Heart right ventricle (tissue), 16 donors: ENCODE measurements around the gene MORN3. TPM values are rescaled to one million over a fixed set of nuclear protein-coding genes. Genes with fewer than 3 reads are reported as not detected.
"Not testable (repeated sequence)": the region's sequence is repeated elsewhere in the genome, so short reads cannot be mapped to it uniquely, and the experiment has no call there.

Experiments
- ATAC-seq, 8 donors: fragments of 200-7000 bp; cut with Tn5 transposase; one replicate each; pipeline ENCODE4 v1.9.1; 2020; ENCODE audit warnings: mild to moderate bottlenecking in 8 of 8, moderate library complexity in 8 of 8, moderate number of reproducible peaks in 1 of 8
- DNase-seq, 2 donors: peaks; one replicate each; pipeline ENCODE4 v3.0.0-alpha.2; 2020
- H3K27ac ChIP-seq, 10 donors: fragments of 200-600 bp; sonication (generic) in 2 of 10; one replicate each; pipeline versions ENCODE4 v1.5.0 to v1.8.0; 2020 to 2022; ENCODE audit warnings: mild to moderate bottlenecking in 3 of 10
- H3K27me3 ChIP-seq, 7 donors: fragments of 200-600 bp; one replicate each; pipeline ENCODE4 v1.8.0; 2021 to 2022; ENCODE audit warnings: mild to moderate bottlenecking in 2 of 7
- H3K36me3 ChIP-seq, 9 donors: fragments of 200-600 bp; sonication (generic) in 1 of 9; one replicate each; pipeline versions ENCODE4 v1.5.0 to v1.8.0; 2020 to 2022; ENCODE audit warnings: mild to moderate bottlenecking in 2 of 9
- H3K4me1 ChIP-seq, 9 donors: fragments of 200-600 bp; sonication (generic) in 1 of 9; one replicate each; pipeline versions ENCODE4 v1.5.0 to v1.8.0; 2020 to 2022; ENCODE audit warnings: mild to moderate bottlenecking in 4 of 9
- H3K4me3 ChIP-seq, 10 donors: fragments of 200-600 bp; sonication (generic) in 2 of 10; one replicate each; pipeline versions ENCODE4 v1.5.0 to v1.8.0; 2020 to 2022; ENCODE audit warnings: mild to moderate bottlenecking in 7 of 10, moderate library complexity in 2 of 10
- H3K9me3 ChIP-seq, 11 donors: fragments of 200-600 bp in 10 of 11; sonication (generic) in 2 of 11; one replicate each; pipeline versions ENCODE4 v1.5.0 to v1.8.0; 2013 to 2022; ENCODE audit warnings: mild to moderate bottlenecking in 2 of 11, control low read depth in 1 of 11, moderate library complexity in 1 of 11
- WGBS, 2 donors: extraction: QIAGEN DNeasy Blood & Tissue Kit; methylation state at CpG; one replicate each; pipeline ENCODE4 v1.1.7; 2013; ENCODE audit warnings: inconsistent platforms in 1 of 2; 5-methylcytosine and 5-hydroxymethylcytosine counted together
- intact Hi-C, 10 donors: fragments of 100-400 bp; cut with DNase I; formaldehyde crosslinking; loops; one replicate each; pipeline versions ENCODE4 v1.11.1 to v1.14.2; 2022
- long read RNA-seq, 3 donors: library from polyadenylated mRNA; unstranded; transcript quantifications; one replicate each; pipeline ENCODE4 v2.0.0, GENCODE V29; 2020 to 2021
- polyA plus RNA-seq, 2 donors: library from polyadenylated mRNA; stranded (reverse); fragments of 200-250 nt; gene quantifications; one replicate each; pipeline ENCODE4 v1.2.3, GENCODE V29; 2013
- total RNA-seq, 10 donors: library from RNA; stranded (reverse); fragmentation: NEBNext Ultra II Directional in 3 of 10; extraction: Animal tissue kit (Norgen Biotek cat#: 25700) in 3 of 10; gene quantifications; one replicate each; pipeline versions ENCODE4 v1.2.1 to v1.2.4, GENCODE V29; 2021 to 2023
- TF ChIP-seq, protein P1 (sequence below), 9 donors: fragments of 200-600 bp; sonication (generic) in 2 of 9; IDR thresholded peaks; one replicate each; pipeline versions ENCODE4 v1.5.0 to v1.8.0; 2021 to 2022; ENCODE audit warnings: antibody characterized with exemption in 9 of 9, mild to moderate bottlenecking in 5 of 9, moderate library complexity in 1 of 9
- donor health status: Arrhythmogenic right ventricular cardiomyopathy.
- donor health status: ischemic (EF 13 %, LVEDD 7.1; RV severe dilation, severe dysfunction).
- donor health status: healthy with polysubstance abuse.
- donor health status: DM: no; HTN: yes; CAD: no.
- donor health status: DM: no; HTN: no; CAD: no.
- donor health status: ischemic (EF 25% LVEDD 6.9; RV normal size, moderate dysfunction).
- donor health status: ischemic (EF 25% LVEDD 5.7; RV mildly dilated, moderate dysfunction).
- donor health status: healthy.
- donor health status: DM: yes; HTN: yes; CAD: no.
- donor health status: Ischemic cardiomyopathy.
- donor health status: ischemic (EF 35%, LVEDD 5.7; RV mildly dilated, moderate dysfunction).
- donor health status: nonischemic (EF 11% LVEDD 7.7; RV severe dilation, severe dysfunction).
- donor health status: DM: yes; HTN: yes; CAD: no.
- donor health status: PGD.
- donor health status: ischemic (EF 29% LVEDD 5.4; RV normal size, mild dysfunction).
- donor health status: nonischemic (EF 23%, LVEDD 6.1; RV moderate dilation, normal function).

MORN3 gene, protein sequence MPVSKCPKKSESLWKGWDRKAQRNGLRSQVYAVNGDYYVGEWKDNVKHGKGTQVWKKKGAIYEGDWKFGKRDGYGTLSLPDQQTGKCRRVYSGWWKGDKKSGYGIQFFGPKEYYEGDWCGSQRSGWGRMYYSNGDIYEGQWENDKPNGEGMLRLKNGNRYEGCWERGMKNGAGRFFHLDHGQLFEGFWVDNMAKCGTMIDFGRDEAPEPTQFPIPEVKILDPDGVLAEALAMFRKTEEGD
- total RNA-seq (under 1 TPM in 5 of 10 donors, not detected in 5; 0.17 to 0.28 (median 0.18) TPM), polyA plus RNA-seq (under 1 TPM; 0.15 to 0.19 TPM)
- long read RNA-seq, donor 1 = 0 reads
- long read RNA-seq, donor 2 = 0 reads
- long read RNA-seq, donor 3 = 0 reads

DNA sequence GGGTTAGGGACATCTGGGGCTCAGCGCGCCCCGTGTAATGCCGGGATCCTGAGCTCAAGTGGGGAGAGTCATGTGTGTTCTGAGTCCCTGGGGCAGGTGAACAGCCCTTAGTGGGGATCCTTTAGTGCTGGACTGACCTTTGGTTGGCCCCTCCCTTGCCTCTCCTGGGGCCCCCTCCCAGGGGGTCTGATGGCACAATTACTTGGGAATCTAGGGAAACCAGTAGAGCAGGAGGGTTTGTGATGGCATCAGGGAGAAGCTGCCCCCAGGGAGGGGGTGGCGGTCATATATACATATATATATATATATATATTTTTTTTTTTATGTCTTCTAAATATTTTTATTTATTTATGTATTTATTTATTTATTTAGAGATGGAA, at the start of gene MORN3:
Gene MORN3, minus strand, starts transcription at position 134 of the 380 bp plus-strand sequence. CDS start 171 bp downstream, outside the sequence.
- ATAC-seq (no peak), DNase-seq (no peak)
- intact Hi-C loops = loop anchor here in 4 of 10 donors (2.0 to 5.0 kb wide), 4 partner anchors 42 to 172 kb away; partner anchors contain the start of gene ORAI1 (in 1 of the 4)
- no peaks in the 10 kb centered on the region for H3K27me3 ChIP-seq
- no peaks in the 10 kb centered on the region for H3K9me3 ChIP-seq
- H3K36me3 ChIP-seq = no peaks in the 10 kb centered on the region
- H3K4me1 ChIP-seq = peaks cover 5 to 21% (median 14%) of the 10 kb centered on the region in 9 donors
- H3K27ac ChIP-seq = no peak within 1 kb of the TSS
- TF ChIP-seq, protein P1, sequence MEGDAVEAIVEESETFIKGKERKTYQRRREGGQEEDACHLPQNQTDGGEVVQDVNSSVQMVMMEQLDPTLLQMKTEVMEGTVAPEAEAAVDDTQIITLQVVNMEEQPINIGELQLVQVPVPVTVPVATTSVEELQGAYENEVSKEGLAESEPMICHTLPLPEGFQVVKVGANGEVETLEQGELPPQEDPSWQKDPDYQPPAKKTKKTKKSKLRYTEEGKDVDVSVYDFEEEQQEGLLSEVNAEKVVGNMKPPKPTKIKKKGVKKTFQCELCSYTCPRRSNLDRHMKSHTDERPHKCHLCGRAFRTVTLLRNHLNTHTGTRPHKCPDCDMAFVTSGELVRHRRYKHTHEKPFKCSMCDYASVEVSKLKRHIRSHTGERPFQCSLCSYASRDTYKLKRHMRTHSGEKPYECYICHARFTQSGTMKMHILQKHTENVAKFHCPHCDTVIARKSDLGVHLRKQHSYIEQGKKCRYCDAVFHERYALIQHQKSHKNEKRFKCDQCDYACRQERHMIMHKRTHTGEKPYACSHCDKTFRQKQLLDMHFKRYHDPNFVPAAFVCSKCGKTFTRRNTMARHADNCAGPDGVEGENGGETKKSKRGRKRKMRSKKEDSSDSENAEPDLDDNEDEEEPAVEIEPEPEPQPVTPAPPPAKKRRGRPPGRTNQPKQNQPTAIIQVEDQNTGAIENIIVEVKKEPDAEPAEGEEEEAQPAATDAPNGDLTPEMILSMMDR (IDR thresholded peaks at IDR 0.05) = no peak
- WGBS, 2 donors = 98% methylated on average over 5 of the region's 5 CpGs
- no peak within 1 kb of the TSS for H3K4me3 ChIP-seq

DNA sequence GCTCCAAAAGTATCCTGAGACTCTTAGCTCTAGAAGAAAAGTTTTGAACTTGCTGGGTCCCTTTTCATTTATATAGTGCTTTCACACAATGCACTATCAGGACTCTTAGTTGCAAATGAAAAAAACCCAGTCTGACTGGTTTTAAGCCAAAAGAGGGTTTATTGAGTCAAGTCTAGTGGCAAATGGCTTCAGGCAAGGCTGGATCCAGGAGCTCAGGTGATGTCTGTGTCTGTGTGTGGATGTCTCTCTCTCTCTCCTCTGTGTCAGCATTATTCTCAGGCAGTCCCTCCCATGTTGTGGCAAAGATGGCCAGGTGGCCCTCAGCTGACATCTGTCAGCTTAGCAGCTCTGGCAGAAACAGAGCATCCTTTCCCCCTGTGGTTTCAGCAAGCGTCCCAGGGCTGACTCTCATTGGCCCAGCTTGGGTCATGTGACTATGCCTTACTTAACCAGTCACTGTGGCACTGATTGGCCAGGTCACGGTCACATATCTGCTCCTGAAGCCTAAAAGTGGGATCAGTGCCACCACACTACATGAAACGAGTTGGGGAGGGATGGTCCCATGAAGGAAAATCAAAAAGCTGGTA, 49.3 kb upstream of the MORN3 start:
- Histone ChIP-seq H3K36me3 (no peaks in the 10 kb centered on the region), H3K9me3 (no peaks in the 10 kb centered on the region), H3K4me1 (peaks cover 0 to 6% (median 3%) of the 10 kb centered on the region in 9 donors), H3K27me3 (no peaks in the 10 kb centered on the region), H3K27ac (no peak overlapping the region), H3K4me3 (no peak overlapping the region)
- intact Hi-C loops = loop anchor here in 2 of 10 donors (5.0 to 10.0 kb wide), 2 partner anchors 34 to 166 kb away; partner anchors contain the start of gene PSMD9 (in 1 of the 2)
- ATAC-seq (no peak), DNase-seq (no peak)
- 90 to 94% methylated on average over 3 of the region's 3 CpGs for WGBS, 2 donors
- TF ChIP-seq, protein P1 (IDR thresholded peaks at IDR 0.05) = no peak

DNA sequence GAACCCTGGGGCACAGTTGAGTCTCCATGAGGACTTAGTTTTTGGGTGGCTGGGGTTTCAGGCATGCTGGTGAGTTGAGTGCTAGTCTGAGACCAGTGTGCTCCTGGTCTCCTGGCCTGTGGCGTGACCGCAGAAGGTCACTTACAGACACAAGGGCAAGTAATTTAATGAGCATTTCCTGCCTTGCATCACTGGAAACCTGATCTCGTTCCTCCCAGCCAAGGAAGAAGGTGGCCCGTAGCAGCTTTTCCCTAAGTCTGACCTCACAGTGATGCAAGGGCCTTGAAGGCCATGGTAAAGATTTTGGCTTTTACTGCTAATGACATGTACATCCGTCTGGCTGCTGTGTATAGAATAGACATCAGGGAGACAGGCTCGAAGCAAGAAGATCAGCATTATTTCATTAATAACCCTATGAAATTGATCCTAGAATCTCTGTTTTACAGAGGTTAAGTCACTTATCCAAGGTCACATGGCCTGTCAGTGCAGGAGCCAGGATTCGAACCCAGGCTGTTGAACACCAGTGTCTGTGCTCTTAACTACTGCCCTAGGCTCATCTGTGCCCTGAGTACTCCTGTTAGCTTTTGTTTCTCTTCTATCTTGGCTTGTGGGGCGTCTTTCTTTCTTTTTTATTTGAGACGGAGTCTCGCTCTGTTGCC, 47.7 kb upstream of the MORN3 start:
- Histone ChIP-seq H3K9me3 (no peaks in the 10 kb centered on the region), H3K4me3 (no peak overlapping the region), H3K27me3 (no peaks in the 10 kb centered on the region), H3K27ac (peak overlapping the region in 1 of 10 donors; percentile 5), H3K4me1 (peaks cover 6 to 17% (median 13%) of the 10 kb centered on the region in 9 donors), H3K36me3 (no peaks in the 10 kb centered on the region)
- ATAC-seq (no peak), DNase-seq (no peak)
- intact Hi-C loops = loop anchor here in 2 of 10 donors (5.0 to 10.0 kb wide), 2 partner anchors 35 to 168 kb away; partner anchors contain the start of gene PSMD9 (in 1 of the 2)
- TF ChIP-seq, protein P1 (IDR thresholded peaks at IDR 0.05) = no peak
- WGBS, 2 donors = 77 to 83% methylated on average over 10 of the region's 10 CpGs

DNA sequence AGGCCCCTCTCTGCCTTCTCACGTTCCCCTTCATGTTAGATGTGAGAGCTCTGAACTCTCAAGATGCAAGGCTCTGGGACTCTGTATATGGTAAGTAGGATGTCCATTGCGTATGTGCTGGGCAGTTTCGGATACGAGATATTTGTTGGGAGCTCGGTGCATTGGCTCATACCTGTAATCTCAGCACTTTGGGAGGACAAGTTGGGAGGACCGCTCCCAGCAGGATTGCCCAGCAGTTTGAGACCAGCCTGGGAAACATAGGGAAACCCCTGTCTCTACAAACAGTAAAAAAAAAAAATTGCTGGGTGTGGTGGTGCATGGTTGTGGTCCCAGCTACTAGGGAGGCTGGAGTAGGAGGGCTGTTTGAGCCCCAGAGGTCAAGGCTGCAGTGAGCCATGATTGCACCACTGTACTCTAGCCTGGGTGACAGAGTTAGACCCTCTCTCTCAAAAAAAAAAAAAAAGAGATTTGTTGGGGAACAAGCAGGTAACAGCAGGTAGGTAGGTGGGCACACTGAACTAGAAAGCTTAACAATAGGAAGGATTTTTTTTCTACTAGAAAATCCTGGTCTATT, 46.5 kb upstream of the MORN3 start:
- Histone ChIP-seq H3K4me1 (peaks cover 8 to 27% (median 17%) of the 10 kb centered on the region in 9 donors), H3K27me3 (no peaks in the 10 kb centered on the region), H3K4me3 (no peak overlapping the region), H3K27ac (no peak overlapping the region), H3K9me3 (no peaks in the 10 kb centered on the region), H3K36me3 (no peaks in the 10 kb centered on the region)
- intact Hi-C loops = loop anchor here in 2 of 10 donors (5.0 to 10.0 kb wide), 2 partner anchors 36 to 169 kb away; partner anchors contain the start of gene PSMD9 (in 1 of the 2)
- no peak for ATAC-seq
- 78 to 79% methylated on average over 6 of the region's 6 CpGs for WGBS, 2 donors
- TF ChIP-seq, protein P1 (IDR thresholded peaks at IDR 0.05) = no peak
- DNase-seq = no peak

DNA sequence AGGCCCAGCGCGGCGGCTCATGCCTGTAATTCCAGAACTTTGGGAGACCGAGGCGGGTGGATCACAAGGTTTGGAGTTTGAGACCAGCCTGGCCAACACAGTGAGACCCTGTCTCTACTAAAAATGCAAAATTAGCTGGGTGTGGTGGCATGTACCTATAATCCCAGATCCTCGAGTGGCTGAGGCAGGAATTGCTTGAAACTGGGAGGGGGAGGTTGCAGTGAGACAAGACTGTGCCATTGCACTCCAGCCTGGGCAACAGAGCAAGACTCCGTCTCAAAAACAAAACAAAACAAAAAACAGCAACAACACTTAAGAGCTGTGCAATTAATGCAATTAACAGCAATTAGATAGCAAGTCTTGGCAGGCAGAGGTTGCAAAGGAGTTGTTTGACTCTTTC, 45.6 kb upstream of the MORN3 start:
- WGBS, 2 donors = 96 to 97% methylated on average over 7 of the region's 7 CpGs
- ATAC-seq = not testable (repeated sequence)
- intact Hi-C loops = loop anchor here in 2 of 10 donors (5.0 to 10.0 kb wide), 2 partner anchors 37 to 170 kb away; partner anchors contain the start of gene PSMD9 (in 1 of the 2)

More for the DNA sequence above, 45.6 kb upstream of the MORN3 start:
- not testable (repeated sequence) for H3K27ac ChIP-seq, H3K27me3 ChIP-seq, DNase-seq, H3K36me3 ChIP-seq, H3K9me3 ChIP-seq, H3K4me3 ChIP-seq
- H3K4me1 ChIP-seq = peaks cover 8 to 27% (median 17%) of the 10 kb centered on the region in 9 donors
